ENCODE results near the gene DDX4.

DNA sequence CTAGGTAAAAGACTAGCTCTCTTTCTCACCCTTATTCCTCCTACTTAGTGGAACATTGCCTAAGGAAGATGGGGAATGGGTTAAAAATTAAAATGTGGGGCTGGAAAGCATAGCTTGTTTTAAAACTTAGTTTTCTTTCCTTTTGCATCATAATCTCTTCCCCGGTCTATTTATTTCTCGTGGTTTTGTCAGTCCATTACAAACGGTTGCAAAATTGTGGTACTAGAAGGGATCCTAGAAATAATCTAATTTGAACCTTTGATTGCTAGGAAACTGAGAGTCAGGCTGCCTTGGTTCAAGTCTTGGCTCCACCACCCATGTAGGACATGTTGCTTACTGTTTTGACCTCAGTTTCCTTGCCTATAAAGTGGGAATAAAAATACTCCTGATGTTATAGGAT is 114.6 kb downstream of the DDX4 start:
- TF ChIP-seq POLR2A (IDR thresholded peaks at IDR 0.05) = no peak
- TF ChIP-seq, protein P1, sequence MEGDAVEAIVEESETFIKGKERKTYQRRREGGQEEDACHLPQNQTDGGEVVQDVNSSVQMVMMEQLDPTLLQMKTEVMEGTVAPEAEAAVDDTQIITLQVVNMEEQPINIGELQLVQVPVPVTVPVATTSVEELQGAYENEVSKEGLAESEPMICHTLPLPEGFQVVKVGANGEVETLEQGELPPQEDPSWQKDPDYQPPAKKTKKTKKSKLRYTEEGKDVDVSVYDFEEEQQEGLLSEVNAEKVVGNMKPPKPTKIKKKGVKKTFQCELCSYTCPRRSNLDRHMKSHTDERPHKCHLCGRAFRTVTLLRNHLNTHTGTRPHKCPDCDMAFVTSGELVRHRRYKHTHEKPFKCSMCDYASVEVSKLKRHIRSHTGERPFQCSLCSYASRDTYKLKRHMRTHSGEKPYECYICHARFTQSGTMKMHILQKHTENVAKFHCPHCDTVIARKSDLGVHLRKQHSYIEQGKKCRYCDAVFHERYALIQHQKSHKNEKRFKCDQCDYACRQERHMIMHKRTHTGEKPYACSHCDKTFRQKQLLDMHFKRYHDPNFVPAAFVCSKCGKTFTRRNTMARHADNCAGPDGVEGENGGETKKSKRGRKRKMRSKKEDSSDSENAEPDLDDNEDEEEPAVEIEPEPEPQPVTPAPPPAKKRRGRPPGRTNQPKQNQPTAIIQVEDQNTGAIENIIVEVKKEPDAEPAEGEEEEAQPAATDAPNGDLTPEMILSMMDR (IDR thresholded peaks at IDR 0.05) = no peak

Measured in esophagus squamous epithelium (tissue), 4 donors.